ENCODE results near the gene MOGAT2.

The MOGAT2 gene

GRCh38 chr11:75781296-75781695, 63.7 kb downstream of the MOGAT2 start:
- no peak for DNase-seq

GRCh38 chr11:75781831-75782230, 64.2 kb downstream of the MOGAT2 start:
- no peak for DNase-seq

All from fibroblast of skin of scalp (primary cell).